PC-3 (cell line): ENCODE results near the gene CLSTN3. TPM values are rescaled to one million over a fixed set of nuclear protein-coding genes. Genes with fewer than 3 reads are reported as not detected.
A peak's percentile ranks its signal among the peaks of the same experiment; 100 is the strongest.

Source experiments
- ATAC-seq: fragments of 200-7000 bp; cut with Tn5 transposase; 2 replicates; pipeline ENCODE4 v1.9.1; 2020; ENCODE audit warnings: mild to moderate bottlenecking, moderate library complexity
- BruUV-seq: library from RNA; stranded (reverse); fragments of 400-500 nt; replicated peaks from 2 replicates; lab custom pipeline; 2021; lab: Mats Ljungman, UMichigan
- CTCF ChIA-PET: fragments of 300-600 bp; sonication (Branson Sonifier 250); formaldehyde crosslinking; loops from one replicate; lab custom pipeline; 2022; ENCODE audit warnings: antibody characterized with exemption; lab: Charles Lee
- POLR2A ChIA-PET: fragments of 300-600 bp; sonication (Branson Sonifier 250); formaldehyde crosslinking; loops from one replicate; lab custom pipeline; 2022; ENCODE audit warnings: antibody characterized with exemption; ENCODE audit not compliant: unreplicated experiment; lab: Charles Lee
- DNase-seq: peaks from one replicate; pipeline ENCODE4 v3.0.0-alpha.2; 2015
- H2AFZ ChIP-seq: fragments of 300-600 bp; sonication (generic); 2 replicates; pipeline ENCODE4 v1.6.0; 2016; ENCODE audit warnings: antibody characterized with exemption, low read length
- H3F3A ChIP-seq: fragments of 300-600 bp; sonication (generic); one replicate; pipeline ENCODE4 v1.6.0; 2017; ENCODE audit warnings: antibody characterized with exemption, low read length, control low read depth, mild to moderate bottlenecking; ENCODE audit not compliant: unreplicated experiment
- H3K27ac ChIP-seq: fragments of 300-600 bp; sonication (generic); 2 replicates; pipeline ENCODE4 v1.5.1; 2016; ENCODE audit warnings: mild to moderate bottlenecking, low read length
- H3K27me3 ChIP-seq: fragments of 300-600 bp; sonication (generic); 2 replicates; pipeline ENCODE4 v1.6.1; 2016; ENCODE audit warnings: low read length, mixed read lengths
- H3K36me3 ChIP-seq: fragments of 300-600 bp; sonication (generic); 2 replicates; pipeline ENCODE4 v1.6.1; 2016; ENCODE audit warnings: low read depth, mixed run types, low read length, mixed read lengths
- H3K4me1 ChIP-seq: fragments of 300-600 bp; sonication (generic); 2 replicates; pipeline ENCODE4 v1.5.1; 2016; ENCODE audit warnings: low read length; ENCODE audit not compliant: insufficient read depth
- H3K4me2 ChIP-seq: fragments of 300-600 bp; sonication (generic); 2 replicates; pipeline ENCODE4 v1.6.0; 2016; ENCODE audit warnings: low read length
- H3K4me3 ChIP-seq: fragments of 300-600 bp; sonication (generic); 2 replicates; pipeline ENCODE4 v1.5.1; 2016; ENCODE audit warnings: mild to moderate bottlenecking, low read length, mixed read lengths
- H3K79me2 ChIP-seq: fragments of 300-600 bp; sonication (generic); 2 replicates; pipeline ENCODE4 v1.6.1; 2017; ENCODE audit warnings: low read length, mixed read lengths
- H3K9ac ChIP-seq: fragments of 300-600 bp; sonication (generic); 2 replicates; pipeline ENCODE4 v1.6.0; 2016; ENCODE audit warnings: mild to moderate bottlenecking, low read length
- H3K9me2 ChIP-seq: fragments of 300-600 bp; sonication (generic); replicated peaks from 2 replicates; pipeline ENCODE4 v1.6.1; 2016; ENCODE audit warnings: mixed run types, low read length, mixed read lengths
- H3K9me3 ChIP-seq: fragments of 300-600 bp; sonication (generic); 2 replicates; pipeline ENCODE4 v1.6.1; 2016; ENCODE audit warnings: low read length, mixed read lengths
- H4K20me1 ChIP-seq: fragments of 300-600 bp; sonication (generic); 2 replicates; pipeline ENCODE4 v1.6.1; 2016; ENCODE audit warnings: low read length, mixed read lengths
- EZH2 ChIP-seq: fragments of 300-600 bp; sonication (generic); IDR thresholded peaks from one replicate; pipeline ENCODE4 v1.6.1; 2017; ENCODE audit warnings: antibody characterized with exemption, mild to moderate bottlenecking, low read length; ENCODE audit not compliant: unreplicated experiment
- EZH2phosphoT487 ChIP-seq: fragments of 300-600 bp; sonication (generic); IDR thresholded peaks from 2 replicates; pipeline ENCODE4 v1.6.1; 2018; ENCODE audit warnings: mild to moderate bottlenecking, antibody characterized with exemption, low read length, borderline replicate concordance
- intact Hi-C: fragments of 100-400 bp; cut with micrococcal nuclease; formaldehyde crosslinking; loops from 2 replicates; pipeline ENCODE4 v1.9.0; 2023
- total RNA-seq: library from RNA; depleted of rRNA; stranded (reverse); fragments of >200 nt; gene quantifications from 2 replicates; pipeline ENCODE4 v1.2.3, GENCODE V29; 2014
- TF ChIP-seq, protein P1 (sequence below): fragments of 300-600 bp; sonication (generic); conservative IDR thresholded peaks from 2 replicates; pipeline ENCODE4 v1.5.1; 2017; ENCODE audit warnings: antibody characterized with exemption, low read depth, mild to moderate bottlenecking, low read length

The CLSTN3 gene
- total RNA-seq, 1 experiment from 2014 or later: 10.9 TPM

DNA sequence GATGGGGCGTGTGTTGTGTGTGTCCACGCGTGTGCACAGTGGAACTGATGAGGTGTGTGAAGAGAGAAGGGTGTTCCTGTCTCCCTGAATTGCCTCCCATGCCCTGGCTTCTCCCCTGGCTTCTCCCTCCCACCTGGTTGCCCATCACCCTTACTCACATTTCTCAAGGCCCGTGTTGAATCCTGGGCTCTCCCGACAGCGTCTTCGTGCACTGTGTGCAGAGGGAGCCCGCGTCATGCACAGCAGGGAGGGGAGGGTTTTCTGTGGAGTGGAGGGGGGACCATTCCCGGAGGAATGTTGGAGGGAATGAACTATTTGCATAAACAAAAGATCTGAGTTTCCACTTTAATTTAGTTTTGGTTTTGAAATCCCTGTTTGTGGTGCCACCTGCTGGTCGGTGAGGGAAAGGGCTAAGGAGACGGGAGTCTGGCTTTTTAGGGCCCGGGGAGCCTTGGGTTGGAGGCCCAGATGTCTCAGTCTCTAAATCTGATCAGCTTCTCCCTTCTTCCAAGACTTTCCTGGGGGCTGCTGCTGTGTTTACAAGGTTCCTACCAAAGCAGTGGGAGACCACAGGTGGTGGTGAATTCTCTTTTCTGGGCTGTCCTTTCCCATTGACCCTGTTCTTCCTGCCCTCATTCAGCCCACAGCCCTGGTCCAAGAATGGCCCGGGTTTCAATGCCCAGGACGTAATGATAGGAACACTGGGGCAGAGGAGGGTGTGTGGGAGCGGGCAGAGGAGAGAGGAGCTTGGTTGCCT, 37.8 kb upstream of the CLSTN3 start, which contains the start of gene C1R:
Gene C1R (minus strand): TSS at position 217 of the 757 bp plus-strand sequence. CDS start 57 bp downstream, at position 160.
- H3K4me1 ChIP-seq: peaks cover 3% of the 10 kb centered on the region; the same call in 1 of the 2 replicates
- no TSS peak for BruUV-seq
- no peaks in the 10 kb centered on the region for H3F3A ChIP-seq
- H3K36me3 ChIP-seq: no peaks in the 10 kb centered on the region
- DNase-seq: peak; percentile 63
- ChIA-PET CTCF (no interaction called here), POLR2A (interaction anchor here (0.5 kb wide), 1 partner anchor 148 kb away, joined by 6 read pairs; the partner anchor contains the start of gene C12orf57)
- peak within 1 kb of the TSS; percentile 91 for H2AFZ ChIP-seq
- peak within 1 kb of the TSS; percentile 88 for H3K4me2 ChIP-seq
- peak; percentile 72 for ATAC-seq
- no peaks in the 10 kb centered on the region for H3K27me3 ChIP-seq
- no peaks in the 10 kb centered on the region for H4K20me1 ChIP-seq
- no peak within 1 kb of the TSS for H3K27ac ChIP-seq
- no peaks in the 10 kb centered on the region for H3K9me2 ChIP-seq
- H3K9me3 ChIP-seq: no peaks in the 10 kb centered on the region
- intact Hi-C loops: loop anchor here (1.0 to 2.0 kb wide), 2 partner anchors 32 to 74 kb away; partner anchors contain the start of genes C1S and LPCAT3
- TF ChIP-seq EZH2phosphoT487 (no peak), EZH2 (no peak)
- TF ChIP-seq, protein P1, sequence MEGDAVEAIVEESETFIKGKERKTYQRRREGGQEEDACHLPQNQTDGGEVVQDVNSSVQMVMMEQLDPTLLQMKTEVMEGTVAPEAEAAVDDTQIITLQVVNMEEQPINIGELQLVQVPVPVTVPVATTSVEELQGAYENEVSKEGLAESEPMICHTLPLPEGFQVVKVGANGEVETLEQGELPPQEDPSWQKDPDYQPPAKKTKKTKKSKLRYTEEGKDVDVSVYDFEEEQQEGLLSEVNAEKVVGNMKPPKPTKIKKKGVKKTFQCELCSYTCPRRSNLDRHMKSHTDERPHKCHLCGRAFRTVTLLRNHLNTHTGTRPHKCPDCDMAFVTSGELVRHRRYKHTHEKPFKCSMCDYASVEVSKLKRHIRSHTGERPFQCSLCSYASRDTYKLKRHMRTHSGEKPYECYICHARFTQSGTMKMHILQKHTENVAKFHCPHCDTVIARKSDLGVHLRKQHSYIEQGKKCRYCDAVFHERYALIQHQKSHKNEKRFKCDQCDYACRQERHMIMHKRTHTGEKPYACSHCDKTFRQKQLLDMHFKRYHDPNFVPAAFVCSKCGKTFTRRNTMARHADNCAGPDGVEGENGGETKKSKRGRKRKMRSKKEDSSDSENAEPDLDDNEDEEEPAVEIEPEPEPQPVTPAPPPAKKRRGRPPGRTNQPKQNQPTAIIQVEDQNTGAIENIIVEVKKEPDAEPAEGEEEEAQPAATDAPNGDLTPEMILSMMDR: peak; percentile 82
- H3K4me3 ChIP-seq: peak within 1 kb of the TSS; percentile 66
- H3K9ac ChIP-seq: peak within 1 kb of the TSS; percentile 29; the same call in 1 of the 2 replicates
- H3K79me2 ChIP-seq: no peaks in the 10 kb centered on the region

- no peaks in the 10 kb centered on the region for H3K79me2 ChIP-seq
- no peaks in the 10 kb centered on the region for H3K36me3 ChIP-seq
- peaks cover 3% of the 10 kb centered on the region; the same call in 1 of the 2 replicates for H3K4me1 ChIP-seq
- ChIA-PET CTCF (no interaction called here), POLR2A (interaction anchor here (0.5 kb wide), 1 partner anchor 149 kb away, joined by 6 read pairs; the partner anchor contains the start of gene C12orf57)
- H3K9ac ChIP-seq: no peak overlapping the region
- no peak for DNase-seq
- intact Hi-C loops: loop anchor here (1.0 to 2.0 kb wide), 2 partner anchors 33 to 74 kb away; partner anchors contain the start of genes C1S and LPCAT3
- H2AFZ ChIP-seq: peak overlapping the region; percentile 91; the same call in 1 of the 2 replicates
- no peak overlapping the region for H3K27ac ChIP-seq
- H3F3A ChIP-seq: no peaks in the 10 kb centered on the region
- no peaks in the 10 kb centered on the region for H4K20me1 ChIP-seq
- TF ChIP-seq, protein P1: no peak
- TF ChIP-seq EZH2phosphoT487 (no peak), EZH2 (no peak)
- H3K27me3 ChIP-seq: no peaks in the 10 kb centered on the region
- no TSS peak for BruUV-seq
- ATAC-seq: no peak
- H3K9me2 ChIP-seq: no peaks in the 10 kb centered on the region
- no peak overlapping the region for H3K4me2 ChIP-seq
- H3K4me3 ChIP-seq: no peak overlapping the region
- no peaks in the 10 kb centered on the region for H3K9me3 ChIP-seq
Observed at GRCh38 chr12:7092986-7093460, 37.1 kb upstream of the CLSTN3 start.
